ENCODE data around the gene DNAJC6.

Gene DNAJC6

GRCh38 chr1:65297706-65298105 lies 11.6 kb upstream of the DNAJC6 start:
- DNase-seq = no peak

- DNase-seq = no peak
Observed at GRCh38 chr1:65299328-65299727, 10.0 kb upstream of the DNAJC6 start.

GRCh38 chr1:65308781-65309303 lies 501 bp upstream of the DNAJC6 start:
- DNase-seq = no peak

GRCh38 chr1:65310078-65310587 lies 790 bp downstream of the DNAJC6 start:
- DNase-seq = no peak

- DNase-seq = no peak
Observed at GRCh38 chr1:65311760-65312159, 2.4 kb downstream of the DNAJC6 start.

- no peak for DNase-seq
Observed at GRCh38 chr1:65316233-65316632, 6.9 kb downstream of the DNAJC6 start.

GRCh38 chr1:65317866-65318653 lies 8.7 kb downstream of the DNAJC6 start:
- no peak for DNase-seq

- DNase-seq = no peak
Observed at GRCh38 chr1:65319141-65319540, 9.8 kb downstream of the DNAJC6 start.

GRCh38 chr1:65319754-65320153 lies 10.4 kb downstream of the DNAJC6 start:
- no peak for DNase-seq

GRCh38 chr1:65321879-65322278 lies 12.5 kb downstream of the DNAJC6 start:
- no peak for DNase-seq

- DNase-seq = no peak
Observed at GRCh38 chr1:65323246-65323645, 13.9 kb downstream of the DNAJC6 start.

GRCh38 chr1:65330021-65330420 lies 20.7 kb downstream of the DNAJC6 start:
- no peak for DNase-seq

- no peak for DNase-seq
Observed at GRCh38 chr1:65330822-65331221, 21.5 kb downstream of the DNAJC6 start.

GRCh38 chr1:65332821-65333220 lies 23.5 kb downstream of the DNAJC6 start:
- no peak for DNase-seq

- DNase-seq = no peak
Observed at GRCh38 chr1:65334081-65334480, 24.7 kb downstream of the DNAJC6 start.

GRCh38 chr1:65339866-65340468 lies 30.6 kb downstream of the DNAJC6 start:
- DNase-seq = peak; percentile 19

GRCh38 chr1:65341381-65341780 lies 32.0 kb downstream of the DNAJC6 start:
- DNase-seq = no peak

GRCh38 chr1:65343286-65343685 lies 33.9 kb downstream of the DNAJC6 start:
- DNase-seq = peak; percentile 40

- no peak for DNase-seq
Observed at GRCh38 chr1:65344171-65344814, 35.0 kb downstream of the DNAJC6 start.

- DNase-seq = no peak
Observed at GRCh38 chr1:65346190-65346589, 36.8 kb downstream of the DNAJC6 start.

- DNase-seq = no peak
Observed at GRCh38 chr1:65355031-65355712, 45.8 kb downstream of the DNAJC6 start.

- DNase-seq = no peak
Observed at GRCh38 chr1:65357291-65357960, 48.1 kb downstream of the DNAJC6 start.
